Adipocyte (in vitro differentiated cells): Measurements from ENCODE around the gene KIZ.

ENCODE experiments used
- DNase-seq: peaks from one replicate; pipeline ENCODE4 v3.0.0-alpha.2; 2015; ENCODE audit warnings: low read depth
- H3K27me3 ChIP-seq: replicated peaks from 2 replicates; pipeline ENCODE4 v1.7.0; 2013; ENCODE audit warnings: mild to moderate bottlenecking, low read length, moderate library complexity; ENCODE audit not compliant: control insufficient read depth, insufficient read depth
- H3K36me3 ChIP-seq: 2 replicates; pipeline ENCODE4 v1.7.0; 2013; ENCODE audit warnings: low read length, mild to moderate bottlenecking, moderate library complexity; ENCODE audit not compliant: control insufficient read depth, insufficient read depth, severe bottlenecking
- H3K4me1 ChIP-seq: 2 replicates; pipeline ENCODE4 v1.7.0; 2013; ENCODE audit warnings: mild to moderate bottlenecking, low read length, moderate library complexity; ENCODE audit not compliant: control insufficient read depth, insufficient read depth
- H3K4me3 ChIP-seq: 2 replicates; pipeline ENCODE4 v1.7.0; 2013; ENCODE audit warnings: mild to moderate bottlenecking, low read length, moderate library complexity
- H3K9ac ChIP-seq: 2 replicates; pipeline ENCODE4 v1.7.0; 2013; ENCODE audit warnings: mild to moderate bottlenecking, low read length, moderate library complexity
- H3K9me3 ChIP-seq: 2 replicates; pipeline ENCODE4 v1.7.0; 2013; ENCODE audit warnings: mild to moderate bottlenecking, low read length, moderate library complexity; ENCODE audit not compliant: control insufficient read depth

The KIZ gene

GRCh38 chr20:21126581-21126870 lies 644 bp downstream of the KIZ start:
- Histone ChIP-seq H3K27me3 (no peaks in the 10 kb centered on the region), H3K36me3 (no peaks in the 10 kb centered on the region), H3K4me1 (peaks cover 7% of the 10 kb centered on the region), H3K4me3 (peak overlapping the region; percentile 87), H3K9me3 (no peaks in the 10 kb centered on the region), H3K9ac (peak overlapping the region; percentile 90)
- DNase-seq = peak; percentile 63

GRCh38 chr20:21127201-21127981 lies 1.5 kb downstream of the KIZ start:
- H3K27me3 ChIP-seq = no peaks in the 10 kb centered on the region
- H3K9ac ChIP-seq = peak overlapping the region; percentile 90
- peak overlapping the region; percentile 87 for H3K4me3 ChIP-seq
- no peak for DNase-seq
- no peaks in the 10 kb centered on the region for H3K9me3 ChIP-seq
- H3K36me3 ChIP-seq = peaks cover 7% of the 10 kb centered on the region
- H3K4me1 ChIP-seq = peaks cover 7% of the 10 kb centered on the region

DNA sequence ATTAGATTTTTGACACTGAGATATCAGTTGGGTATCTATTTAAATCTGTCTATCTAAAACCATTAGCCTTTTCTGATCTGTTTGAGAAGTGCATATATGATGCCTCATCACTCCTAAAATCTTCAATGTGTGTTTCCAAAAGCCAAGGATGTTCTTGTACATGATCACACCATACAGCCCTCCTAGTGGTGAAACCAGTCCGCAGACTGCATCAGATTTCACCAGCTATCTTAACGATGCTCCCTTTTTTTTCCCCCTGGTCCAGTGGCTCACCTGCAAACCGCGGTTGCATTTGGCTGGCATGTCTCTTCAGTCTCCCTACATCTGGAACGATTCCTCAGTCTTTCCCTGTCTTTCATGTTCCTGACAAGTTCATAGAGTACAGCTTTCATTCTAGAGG lies 4.0 kb downstream of the KIZ start:
- Histone ChIP-seq H3K4me3 (no peak overlapping the region), H3K9me3 (no peaks in the 10 kb centered on the region), H3K9ac (no peak overlapping the region), H3K4me1 (peaks cover 7% of the 10 kb centered on the region), H3K27me3 (no peaks in the 10 kb centered on the region), H3K36me3 (peaks cover 21% of the 10 kb centered on the region)
- no peak for DNase-seq

GRCh38 chr20:21133404-21133803 lies 7.5 kb downstream of the KIZ start:
- no peaks in the 10 kb centered on the region for H3K4me1 ChIP-seq
- no peaks in the 10 kb centered on the region for H3K27me3 ChIP-seq
- H3K4me3 ChIP-seq = no peak overlapping the region
- DNase-seq = no peak
- peaks cover 48% of the 10 kb centered on the region for H3K36me3 ChIP-seq
- no peaks in the 10 kb centered on the region for H3K9me3 ChIP-seq
- no peak overlapping the region for H3K9ac ChIP-seq

DNA sequence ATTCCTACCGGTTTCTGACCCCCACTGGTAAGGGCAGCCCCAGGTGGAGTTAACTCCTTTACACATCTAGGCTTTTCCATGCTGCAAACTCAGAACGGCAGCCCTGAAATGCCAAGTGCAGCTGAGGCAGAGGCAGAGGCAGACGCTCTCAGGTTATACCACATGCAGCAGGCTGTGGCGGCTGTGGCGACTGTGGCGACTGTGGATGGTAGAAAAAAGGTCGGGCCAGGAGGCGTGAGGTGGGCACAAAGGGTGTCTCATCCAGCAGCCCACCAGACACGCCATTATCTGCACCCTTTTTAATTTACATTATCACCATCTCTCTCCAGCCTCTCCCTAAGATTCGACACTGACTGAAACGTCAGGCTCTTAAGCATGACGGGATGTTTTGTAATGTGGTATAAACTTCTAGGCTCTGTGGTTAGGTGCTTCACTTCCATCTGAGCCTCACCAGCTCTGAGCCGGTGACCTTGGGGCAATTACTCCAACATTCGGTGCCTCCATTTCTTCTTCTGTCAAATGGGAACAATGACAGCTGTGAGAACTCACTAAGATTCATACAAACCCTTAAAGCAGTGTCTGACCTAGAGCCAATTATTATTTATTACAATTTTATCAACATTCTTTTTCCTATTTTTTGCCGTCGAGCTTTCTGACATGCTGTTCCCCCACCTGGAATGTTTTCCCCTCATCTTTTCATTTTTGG lies 8.2 kb downstream of the KIZ start:
- Histone ChIP-seq H3K36me3 (peaks cover 55% of the 10 kb centered on the region), H3K4me3 (no peak overlapping the region), H3K9me3 (no peaks in the 10 kb centered on the region), H3K9ac (no peak overlapping the region), H3K27me3 (no peaks in the 10 kb centered on the region), H3K4me1 (no peaks in the 10 kb centered on the region)
- DNase-seq = no peak

DNA sequence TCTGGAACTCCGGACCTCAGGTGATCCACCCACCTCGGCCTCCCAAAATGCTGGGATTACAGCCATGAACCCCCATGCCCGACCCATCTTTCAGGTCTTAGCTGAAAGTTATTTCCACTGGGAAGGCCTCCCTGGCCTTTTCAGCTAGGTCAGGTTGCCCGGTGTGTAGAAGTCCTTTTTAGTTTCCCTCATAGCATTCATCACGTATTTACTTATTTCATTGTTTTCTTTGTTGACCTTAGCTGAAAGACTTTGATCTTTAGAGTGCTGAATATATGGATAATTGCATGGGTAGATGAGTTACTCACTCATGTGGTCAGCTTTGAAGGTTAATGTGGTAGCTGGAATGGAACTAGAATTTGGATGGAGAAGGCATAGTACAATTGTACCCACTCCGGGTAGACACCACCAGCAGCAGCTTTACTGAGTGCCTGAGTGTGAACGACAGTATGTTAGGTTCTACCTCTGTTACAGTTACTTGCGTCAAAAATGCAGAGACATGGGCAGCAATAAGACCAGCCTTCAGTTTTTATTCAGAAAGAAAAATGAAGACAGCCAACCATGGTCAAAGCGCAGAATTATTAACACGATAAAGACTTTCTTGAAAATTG lies 9.1 kb downstream of the KIZ start:
- Histone ChIP-seq H3K4me3 (no peak overlapping the region), H3K4me1 (no peaks in the 10 kb centered on the region), H3K27me3 (no peaks in the 10 kb centered on the region), H3K9me3 (no peaks in the 10 kb centered on the region), H3K36me3 (peaks cover 64% of the 10 kb centered on the region), H3K9ac (no peak overlapping the region)
- DNase-seq = no peak

DNA sequence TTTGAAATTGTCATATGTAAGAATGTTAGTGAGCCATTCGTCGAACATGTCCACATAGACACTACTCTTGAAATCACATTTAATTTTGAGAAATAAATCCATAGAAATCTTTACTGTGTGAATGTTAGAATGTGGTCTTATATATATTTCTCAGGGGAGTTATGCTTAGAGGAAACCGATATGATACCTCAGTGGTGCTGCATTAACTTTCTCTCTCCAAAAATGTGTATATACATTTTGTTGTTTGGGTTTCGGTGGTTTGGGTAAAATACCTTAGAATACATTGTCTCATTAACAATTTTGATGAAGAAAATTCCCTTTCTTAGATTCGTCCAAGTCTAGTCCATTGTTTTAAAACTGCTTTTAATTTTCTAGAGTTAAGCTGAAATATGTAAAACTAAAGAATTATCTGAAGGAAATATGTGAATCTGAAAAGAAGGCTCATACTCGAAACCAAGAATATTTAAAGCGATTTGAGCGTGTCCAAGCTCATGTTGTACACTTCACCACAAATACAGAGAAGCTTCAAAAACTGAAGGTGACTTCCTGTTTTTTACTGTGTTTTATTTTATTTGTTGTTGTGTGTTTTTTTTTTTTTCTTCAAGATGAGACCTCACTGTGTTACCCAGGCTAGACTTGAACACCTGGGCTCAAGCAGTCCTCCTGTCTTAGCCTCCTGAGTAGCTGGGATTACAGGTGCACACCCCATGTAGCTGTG lies 10.3 kb downstream of the KIZ start:
- Histone ChIP-seq H3K4me3 (no peak overlapping the region), H3K27me3 (no peaks in the 10 kb centered on the region), H3K9me3 (no peaks in the 10 kb centered on the region), H3K9ac (no peak overlapping the region), H3K36me3 (peaks cover 67% of the 10 kb centered on the region), H3K4me1 (no peaks in the 10 kb centered on the region)
- no peak for DNase-seq

GRCh38 chr20:21137078-21137477 lies 11.2 kb downstream of the KIZ start:
- DNase-seq = no peak
- Histone ChIP-seq H3K9me3 (no peaks in the 10 kb centered on the region), H3K36me3 (peaks cover 70% of the 10 kb centered on the region), H3K27me3 (no peaks in the 10 kb centered on the region), H3K4me1 (no peaks in the 10 kb centered on the region), H3K9ac (no peak overlapping the region), H3K4me3 (no peak overlapping the region)

DNA sequence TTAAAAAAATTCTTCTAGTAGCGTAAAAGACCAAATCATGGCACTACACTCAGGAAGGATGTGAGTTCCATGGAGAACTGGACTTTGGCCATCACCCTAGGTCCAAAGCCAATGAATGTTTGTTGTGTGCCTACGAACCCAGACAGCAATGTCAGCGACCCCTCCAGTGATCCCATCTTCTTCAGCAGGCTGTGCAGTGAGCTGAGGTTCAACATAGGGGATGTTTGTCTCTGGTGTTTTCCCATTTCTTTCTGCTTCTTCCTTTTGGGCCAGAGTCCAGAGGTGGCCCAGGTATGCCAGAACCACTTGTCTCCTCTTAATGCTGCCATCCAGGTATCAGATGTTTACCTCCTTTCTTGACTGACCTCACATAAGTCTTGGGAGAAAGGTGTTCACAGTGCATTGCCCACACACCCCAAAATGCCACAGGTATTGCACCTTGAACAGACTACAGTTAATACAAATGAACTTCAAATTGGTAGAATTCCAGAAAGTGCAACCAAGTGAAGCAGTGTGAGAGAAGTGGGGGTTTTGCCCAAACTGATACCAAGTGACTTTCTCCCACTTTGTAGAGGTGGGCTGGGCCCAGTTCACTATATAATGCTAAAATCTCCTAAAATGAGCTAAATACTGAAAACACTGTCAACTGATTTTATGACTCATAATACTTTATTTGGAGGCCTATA lies 14.1 kb downstream of the KIZ start:
- DNase-seq = no peak
- Histone ChIP-seq H3K27me3 (no peaks in the 10 kb centered on the region), H3K9me3 (no peaks in the 10 kb centered on the region), H3K9ac (no peak overlapping the region), H3K36me3 (peaks cover 53% of the 10 kb centered on the region), H3K4me1 (no peaks in the 10 kb centered on the region), H3K4me3 (no peak overlapping the region)

DNA sequence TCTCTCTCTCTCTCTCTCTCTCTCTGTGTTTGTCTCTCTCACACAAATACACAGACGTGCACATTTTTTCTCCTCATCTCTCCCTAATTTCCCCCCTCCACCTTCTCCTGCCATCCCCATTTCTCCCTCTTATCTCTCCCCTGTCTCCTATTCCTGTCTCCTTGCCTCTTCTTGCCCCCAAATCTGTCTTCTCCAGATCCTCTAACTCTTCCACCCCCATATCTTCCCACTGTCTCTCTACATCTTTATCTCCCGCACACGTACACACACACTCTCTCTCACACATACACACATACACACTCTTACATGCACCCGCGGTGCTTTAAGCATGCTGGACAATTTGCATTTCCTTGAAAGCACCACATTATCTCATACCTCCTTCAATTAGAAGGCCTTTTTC lies 15.9 kb downstream of the KIZ start:
- no peak for DNase-seq
- no peaks in the 10 kb centered on the region for H3K4me1 ChIP-seq

More for the DNA sequence above, 15.9 kb downstream of the KIZ start:
- Histone ChIP-seq H3K4me3 (no peak overlapping the region), H3K36me3 (peaks cover 40% of the 10 kb centered on the region), H3K9ac (no peak overlapping the region), H3K9me3 (no peaks in the 10 kb centered on the region), H3K27me3 (no peaks in the 10 kb centered on the region)
